K562 (cell line): ENCODE measurements around the gene ZNF500. TPM values are rescaled to one million over a fixed set of nuclear protein-coding genes. Genes with fewer than 3 reads are reported as not detected.
A peak's percentile ranks its signal among the peaks of the same experiment; 100 is the strongest.

ENCODE experiments used
- ATAC-seq: fragments of 200-7000 bp; cut with Tn5 transposase; 3 replicates; pipeline ENCODE4 v1.9.1; 2020; ENCODE audit warnings: moderate library complexity
- BruUV-seq: library from RNA; stranded (reverse); fragments of 400-500 nt; replicated peaks from 2 replicates; lab custom pipeline; 2021; lab: Mats Ljungman, UMichigan
- CTCF ChIA-PET: fragments of 300-600 bp; formaldehyde crosslinking; extraction: SDS; loops from one replicate; lab custom pipeline; 2021; ENCODE audit warnings: low intra/inter-chr PET ratio; lab: Yijun Ruan, JAX
- POLR2A ChIA-PET: fragments of 300-600, 350-650 bp; sonication (Branson Sonifier 250); formaldehyde crosslinking; extraction: SDS; loops from one replicate; lab custom pipeline; 2021; ENCODE audit warnings: antibody characterized with exemption, inconsistent platforms; lab: Yijun Ruan, JAX
- DNase-seq, 4 experiments: peaks; one replicate each; pipeline versions ENCODE4 v3.0.0 to v3.0.0-alpha.2; 2011 to 2018; ENCODE audit warnings: low spot score in 3 of 4, mixed read lengths in 3 of 4; ENCODE audit errors: extremely low read depth in 1 of 4
- FAIRE-seq: peaks from 2 replicates; lab custom pipeline; 2011; peaks lifted over from hg19 to GRCh38; lab: Jason Lieb, UNC
- H2AFZ ChIP-seq: 2 replicates; pipeline ENCODE4 v1.6.0; 2011; ENCODE audit warnings: low read depth, low read length, control low read depth, inconsistent platforms
- H3K27ac ChIP-seq: fragments of 200-600 bp; 3 replicates; pipeline ENCODE4 v1.8.0; 2011; ENCODE audit warnings: low read depth, mild to moderate bottlenecking, control low read depth, inconsistent platforms, low read length, moderate library complexity, mixed read lengths; ENCODE audit errors: extremely low read depth
- H3K27me3 ChIP-seq, 2 experiments: fragments of 300-600 bp in 1 of 2; 2 replicates in 1 of 2; 3 replicates in 1 of 2; pipeline versions ENCODE4 v1.6.0 to v1.8.0; 2011; ENCODE audit warnings: inconsistent platforms in 2 of 2, low read length in 2 of 2, mild to moderate bottlenecking in 1 of 2, mixed read lengths in 1 of 2, moderate library complexity in 1 of 2; ENCODE audit not compliant: control insufficient read depth in 2 of 2, insufficient read depth in 2 of 2
- H3K36me3 ChIP-seq: fragments of 300-600 bp; 3 replicates; pipeline ENCODE4 v1.8.0; 2011; ENCODE audit warnings: mild to moderate bottlenecking, low read length, inconsistent platforms; ENCODE audit not compliant: control insufficient read depth, insufficient read depth
- H3K4me1 ChIP-seq, 2 experiments: fragments of 200-600 bp in 1 of 2; replicated peaks in 1 of 2; 2 replicates in 1 of 2; 3 replicates in 1 of 2; pipeline versions ENCODE4 v1.5.1 to v1.8.0; 2011; ENCODE audit warnings: inconsistent platforms in 2 of 2, low read length in 2 of 2, mild to moderate bottlenecking in 1 of 2, mixed read lengths in 1 of 2, moderate library complexity in 1 of 2; ENCODE audit not compliant: control insufficient read depth in 2 of 2, insufficient read depth in 2 of 2
- H3K4me2 ChIP-seq: 2 replicates; pipeline ENCODE4 v1.6.1; 2011; ENCODE audit warnings: low read length, control low read depth, inconsistent platforms, mixed read lengths; ENCODE audit not compliant: insufficient read depth
- H3K4me3 ChIP-seq: fragments of 200-600 bp; sonication (generic), shearing (Covaris generic); 2 replicates; pipeline ENCODE4 v1.5.1; 2016; ENCODE audit warnings: control low read depth, inconsistent platforms
- H3K79me2 ChIP-seq: fragments of 200-600 bp; 3 replicates; pipeline ENCODE4 v1.8.0; 2011; ENCODE audit warnings: low read length, inconsistent platforms; ENCODE audit not compliant: control insufficient read depth, insufficient read depth
- H3K9ac ChIP-seq, 2 experiments: 2 replicates each; pipeline versions ENCODE4 v1.6.0 to v1.6.1; 2011; ENCODE audit warnings: low read depth in 2 of 2, low read length in 2 of 2, control low read depth in 1 of 2, inconsistent platforms in 1 of 2, mild to moderate bottlenecking in 1 of 2, mixed read lengths in 1 of 2; ENCODE audit not compliant: insufficient read depth in 1 of 2
- H3K9me1 ChIP-seq: one replicate; pipeline ENCODE4 v1.6.0; 2011; ENCODE audit warnings: inconsistent platforms, mild to moderate bottlenecking, low read length, moderate library complexity; ENCODE audit not compliant: control insufficient read depth, insufficient read depth
- H3K9me3 ChIP-seq: replicated peaks from 2 replicates; pipeline ENCODE4 v1.5.1; 2011; ENCODE audit warnings: low read depth, low read length, inconsistent platforms; ENCODE audit not compliant: control insufficient read depth, insufficient read depth
- H4K20me1 ChIP-seq: replicated peaks from 2 replicates; pipeline ENCODE4 v1.6.1; 2011; ENCODE audit warnings: low read length, inconsistent platforms, mixed read lengths; ENCODE audit not compliant: control insufficient read depth, insufficient read depth
- ARHGAP35 ChIP-seq: fragments of 450-650 bp; IDR thresholded peaks from 2 replicates; pipeline ENCODE4 v1.6.1; 2018; ENCODE audit not compliant: partially characterized antibody
- DEAF1 ChIP-seq: fragments of 450-650 bp; formaldehyde crosslinking; IDR thresholded peaks from 2 replicates; pipeline ENCODE4 v1.4.0; 2020; ENCODE audit warnings: mild to moderate bottlenecking, moderate library complexity
- EHMT2 ChIP-seq: fragments of 450-650 bp; IDR thresholded peaks from 2 replicates; pipeline ENCODE4 v1.6.1; 2018; ENCODE audit warnings: antibody characterized with exemption
- GATAD2B ChIP-seq: fragments of 450-650 bp; IDR thresholded peaks from 2 replicates; pipeline ENCODE4 v1.6.1; 2017; ENCODE audit warnings: mild to moderate bottlenecking, borderline replicate concordance
- MCM2 ChIP-seq: fragments of 450-650 bp; IDR thresholded peaks from 2 replicates; pipeline ENCODE4 v1.6.1; 2017; ENCODE audit warnings: low read depth, mild to moderate bottlenecking
- NFIC ChIP-seq: fragments of 450-650 bp; IDR thresholded peaks from 2 replicates; pipeline ENCODE4 v1.6.1; 2017; ENCODE audit warnings: mild to moderate bottlenecking, inconsistent platforms
- NRF1 ChIP-seq, 2 experiments: fragments of 450-650 bp; IDR thresholded peaks in 1 of 2; conservative IDR thresholded peaks in 1 of 2; 2 replicates each; pipeline ENCODE4 v1.6.1; 2014; ENCODE audit warnings: mild to moderate bottlenecking in 2 of 2
- POLR2G ChIP-seq: fragments of 200-400 bp; formaldehyde crosslinking; IDR thresholded peaks from 2 replicates; pipeline ENCODE4 v1.6.1; 2017; ENCODE audit warnings: low read depth, mild to moderate bottlenecking, antibody characterized with exemption, low read length, moderate library complexity
- ZNF140 ChIP-seq: fragments of 250-450 bp; sonication (Bioruptor Pico); IDR thresholded peaks from 2 replicates; pipeline ENCODE4 v1.8.0; 2021; ENCODE audit warnings: moderate library complexity, mild to moderate bottlenecking, inconsistent platforms
- WGBS: fragments of 100-300 bp; shearing (Covaris generic); methylation state at CpG from one replicate; pipeline ENCODE4 v1.1.6; 2016; ENCODE audit warnings: low coverage, mixed read lengths; ENCODE audit not compliant: insufficient coverage; ENCODE audit errors: missing lambda C conversion rate; 5-methylcytosine and 5-hydroxymethylcytosine counted together
- in situ Hi-C: fragments of 300-500 bp; cut with MboI; formaldehyde crosslinking; loops from 4 replicates; pipeline ENCODE4 v1.15.0; 2018; ENCODE audit warnings: inconsistent platforms, mixed read lengths
- intact Hi-C: fragments of 100-400 bp; cut with micrococcal nuclease; formaldehyde crosslinking; loops from 2 replicates; pipeline ENCODE4 v1.14.2; 2022
- polyA plus RNA-seq, 8 experiments: library from polyadenylated mRNA; depleted of rRNA in 4 of 8; stranded (reverse) in 5 of 8; unstranded in 3 of 8; fragments of >200 nt; fragmentation: Nextera tagmentation in 2 of 8; fragmentation: Illumina TruSeq in 1 of 8; extraction: Ambion mirVana in 2 of 8; extraction: Trizol in 1 of 8; gene quantifications; 2 replicates each; pipeline versions ENCODE4 v1.2.1 to v1.2.3, GENCODE V29; 2011 to 2014; ENCODE audit warnings: inconsistent platforms in 1 of 8, missing spikeins in 1 of 8
- total RNA-seq, 7 experiments: library from RNA; depleted of rRNA in 6 of 7; stranded (reverse); fragments of >200 nt in 6 of 7; fragmentation: Illumina TruSeq in 2 of 7; extraction: Trizol in 2 of 7; gene quantifications; 2 replicates each; pipeline versions ENCODE4 v1.2.1 to v1.2.3, GENCODE V29; 2011 to 2021; ENCODE audit warnings: low replicate concordance in 1 of 7
- TF ChIP-seq, protein P1 (sequence below): sonication (generic); formaldehyde crosslinking; IDR thresholded peaks from 2 replicates; pipeline ENCODE4 v1.8.1; 2023; ENCODE audit warnings: mild to moderate bottlenecking, missing genetic modification reagents

Gene ZNF500
- total and polyA plus RNA-seq, 9 of the 15 experiments (the other 6 are each of a cell fraction or from before 2014, with no cell fraction given) = 0.80 to 20.8 (median 5.3) TPM

DNA sequence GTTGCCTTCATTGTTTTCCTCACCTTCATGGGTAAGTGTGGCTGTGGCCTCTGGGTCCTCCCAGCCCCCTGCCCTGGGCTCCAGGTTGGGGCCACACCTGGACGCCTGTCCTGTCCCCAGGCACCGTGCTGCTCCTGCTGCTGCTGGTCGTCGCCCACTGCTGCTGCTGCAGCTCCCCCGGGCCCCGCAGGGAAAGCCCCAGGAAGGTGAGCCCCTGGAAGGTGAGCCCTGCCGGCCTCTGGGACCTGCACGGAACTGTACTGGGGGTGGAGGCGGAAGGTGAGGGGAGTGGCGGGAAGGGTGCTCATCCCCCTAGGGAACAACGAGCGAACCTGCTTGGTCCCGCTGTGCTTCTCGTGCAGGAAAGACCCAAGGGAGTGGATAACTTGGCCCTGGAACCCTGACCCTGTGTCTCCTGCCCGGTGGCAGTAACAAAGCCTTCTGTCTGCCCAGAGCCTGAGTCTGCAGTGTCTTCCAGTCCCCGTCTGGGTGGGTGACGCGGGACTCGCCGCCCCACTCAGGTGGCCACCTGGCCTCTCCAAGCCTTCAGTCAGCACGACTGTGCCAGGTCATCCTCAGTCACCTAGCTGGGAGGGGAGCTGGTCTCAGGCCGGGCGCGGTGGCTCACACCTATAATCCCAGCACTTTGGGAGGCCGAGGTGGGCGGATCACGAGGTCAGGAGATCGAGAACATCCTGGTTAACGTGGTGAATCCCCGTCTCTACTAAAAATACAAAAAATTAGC, 29.0 kb upstream of the ZNF500 start:
- Histone ChIP-seq H3K4me2 (no peak overlapping the region), H2AFZ (no peak overlapping the region), H4K20me1 (no peaks in the 10 kb centered on the region), H3K79me2 (no peaks in the 10 kb centered on the region), H3K9me1 (no peaks in the 10 kb centered on the region), H3K27me3 (no peaks in the 10 kb centered on the region), H3K36me3 (peaks cover 13% of the 10 kb centered on the region; the same call in 1 of the 3 replicates), H3K4me3 (no peak overlapping the region), H3K9ac (0 out of 4 replicates have a peak overlapping the region, but pooled peaks of 1 of the 2 experiments have one; percentile 28), H3K4me1 (peaks cover 3 to 37% of the 10 kb centered on the region in 2 experiments; a peak in 3 of 5 replicates), H3K27ac (no peak overlapping the region), H3K9me3 (no peaks in the 10 kb centered on the region)
- CTCF ChIA-PET = no interaction called here
- POLR2A ChIA-PET = no interaction called here
- WGBS = 83% methylated on average over 30 of the region's 30 CpGs
- no peak for ATAC-seq
- intact Hi-C loops (no loop called here), in situ Hi-C loops (no loop called here)
- TF ChIP-seq POLR2G (0 out of 2 replicates have a peak, but pooled peaks have one; percentile 9), GATAD2B (no peak)
- no TSS peak for BruUV-seq
- no peak for DNase-seq
- no peak for FAIRE-seq

DNA sequence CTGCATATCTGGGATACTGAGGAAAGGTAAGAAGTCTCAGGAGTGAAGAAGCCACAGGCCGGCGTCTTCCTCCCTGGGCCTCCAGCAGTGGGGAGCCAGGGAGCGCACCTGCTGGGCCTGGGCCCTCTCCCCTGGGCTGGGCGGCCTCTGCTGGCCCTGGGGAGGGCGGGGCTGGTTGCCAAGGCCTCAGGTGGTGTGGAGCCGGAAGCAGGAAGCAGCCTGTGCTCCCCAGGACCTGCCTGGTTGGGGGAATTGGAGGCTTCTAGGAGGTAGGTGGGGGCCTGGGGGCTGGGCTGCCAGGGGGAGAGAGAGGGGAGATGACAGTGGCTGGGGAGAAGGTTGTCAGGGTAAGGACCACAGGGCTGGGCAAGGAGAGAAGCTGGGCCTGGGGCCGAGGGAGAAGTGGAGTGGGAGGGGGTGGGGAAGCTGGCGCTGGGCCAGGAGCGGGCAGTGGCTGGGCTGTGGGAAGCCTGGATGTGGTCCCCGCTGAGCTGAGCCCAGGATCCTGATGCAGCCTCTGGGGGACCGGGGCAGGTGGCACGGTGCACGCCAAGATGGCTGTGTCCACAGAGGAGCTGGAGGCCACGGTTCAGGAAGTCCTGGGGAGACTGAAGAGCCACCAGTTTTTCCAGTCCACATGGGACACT, 28.3 kb upstream of the ZNF500 start, which contains the start of gene SMIM22:
Gene SMIM22 (plus strand): TSS at position 189 of the 647 bp plus-strand sequence. CDS start 366 bp downstream, at position 555.
- H3K9ac ChIP-seq = 0 out of 4 replicates have a peak within 1 kb of the TSS, but pooled peaks of 1 of the 2 experiments have one; percentile 28
- intact Hi-C loops (no loop called here), in situ Hi-C loops (no loop called here)
- no peaks in the 10 kb centered on the region for H3K79me2 ChIP-seq
- H3K4me2 ChIP-seq = no peak within 1 kb of the TSS
- BruUV-seq = no TSS peak
- no peak within 1 kb of the TSS for H3K4me3 ChIP-seq
- no peak within 1 kb of the TSS for H3K27ac ChIP-seq
- DNase-seq = no peak
- H4K20me1 ChIP-seq = no peaks in the 10 kb centered on the region
- CTCF ChIA-PET = no interaction called here
- H3K4me1 ChIP-seq = peaks cover 0 to 31% of the 10 kb centered on the region in 2 experiments; a peak in 2 of 5 replicates
- H3K36me3 ChIP-seq = peaks cover 13% of the 10 kb centered on the region; the same call in 1 of the 3 replicates
- ATAC-seq = peak; percentile 19; the same call in 1 of the 3 replicates
- WGBS = 75% methylated on average over 10 of the region's 14 CpGs
- no peak within 1 kb of the TSS for H2AFZ ChIP-seq
- no peaks in the 10 kb centered on the region for H3K27me3 ChIP-seq
- H3K9me1 ChIP-seq = no peaks in the 10 kb centered on the region
- H3K9me3 ChIP-seq = no peaks in the 10 kb centered on the region
- POLR2A ChIA-PET = no interaction called here
- no peak for FAIRE-seq
- TF ChIP-seq ZNF140 (CRISPR knock-in tag) (no peak), ARHGAP35 (no peak), MCM2 (no peak), NFIC (peak; percentile 88), NRF1 (conservative IDR thresholded peaks at IDR 0.05 in 1 of 2, IDR thresholded peaks at IDR 0.05 in 1 of 2) (no peak), DEAF1 (CRISPR knock-in tag) (no peak), EHMT2 (no peak), POLR2G (0 out of 2 replicates have a peak, but pooled peaks have one; percentile 6)
- TF ChIP-seq, protein P1, sequence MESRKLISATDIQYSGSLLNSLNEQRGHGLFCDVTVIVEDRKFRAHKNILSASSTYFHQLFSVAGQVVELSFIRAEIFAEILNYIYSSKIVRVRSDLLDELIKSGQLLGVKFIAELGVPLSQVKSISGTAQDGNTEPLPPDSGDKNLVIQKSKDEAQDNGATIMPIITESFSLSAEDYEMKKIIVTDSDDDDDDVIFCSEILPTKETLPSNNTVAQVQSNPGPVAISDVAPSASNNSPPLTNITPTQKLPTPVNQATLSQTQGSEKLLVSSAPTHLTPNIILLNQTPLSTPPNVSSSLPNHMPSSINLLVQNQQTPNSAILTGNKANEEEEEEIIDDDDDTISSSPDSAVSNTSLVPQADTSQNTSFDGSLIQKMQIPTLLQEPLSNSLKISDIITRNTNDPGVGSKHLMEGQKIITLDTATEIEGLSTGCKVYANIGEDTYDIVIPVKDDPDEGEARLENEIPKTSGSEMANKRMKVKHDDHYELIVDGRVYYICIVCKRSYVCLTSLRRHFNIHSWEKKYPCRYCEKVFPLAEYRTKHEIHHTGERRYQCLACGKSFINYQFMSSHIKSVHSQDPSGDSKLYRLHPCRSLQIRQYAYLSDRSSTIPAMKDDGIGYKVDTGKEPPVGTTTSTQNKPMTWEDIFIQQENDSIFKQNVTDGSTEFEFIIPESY (CRISPR knock-in tag) = no peak
